Endothelial cell of umbilical vein (primary cell): ENCODE measurements around the gene ASF1A.

Experiments used
- CTCF ChIP-seq, 2 donors: IDR thresholded peaks; 1 replicate in 1 of 2; 2 replicates in 1 of 2; pipeline ENCODE4 v1.5.1; 2011; ENCODE audit warnings: low read length in 2 of 2, mild to moderate bottlenecking in 2 of 2, moderate library complexity in 2 of 2, control low read depth in 1 of 2, inconsistent platforms in 1 of 2, low read depth in 1 of 2; ENCODE audit not compliant: insufficient read depth in 1 of 2; ENCODE audit errors: extremely low read depth in 1 of 2
- EZH2 ChIP-seq: IDR thresholded peaks from 2 replicates; pipeline ENCODE4 v1.6.1; 2012; ENCODE audit warnings: borderline replicate concordance, low read depth, mild to moderate bottlenecking, moderate library complexity, low read length, inconsistent platforms; ENCODE audit not compliant: severe bottlenecking
- FOS ChIP-seq: IDR thresholded peaks from 2 replicates; pipeline ENCODE4 v1.6.1; 2011; ENCODE audit warnings: mild to moderate bottlenecking, low read length, moderate library complexity, borderline replicate concordance; ENCODE audit not compliant: insufficient read depth
- JUN ChIP-seq: IDR thresholded peaks from 2 replicates; pipeline ENCODE4 v1.6.1; 2011; ENCODE audit warnings: borderline replicate concordance, low read depth; ENCODE audit not compliant: insufficient read length, insufficient read depth
- MAX ChIP-seq: IDR thresholded peaks from 2 replicates; pipeline ENCODE4 v1.6.1; 2011; ENCODE audit not compliant: insufficient read depth, insufficient read length
- POLR2A ChIP-seq: IDR thresholded peaks from 2 replicates; pipeline ENCODE4 v1.6.1; 2012; ENCODE audit warnings: low read depth, mild to moderate bottlenecking, control low read depth, low read length
- POLR2AphosphoS5 ChIP-seq: IDR thresholded peaks from 2 replicates; pipeline ENCODE4 v1.6.1; 2012; ENCODE audit warnings: low read depth, mild to moderate bottlenecking, control low read depth, low read length, moderate library complexity; ENCODE audit not compliant: insufficient read depth

GRCh38 chr6:118923035-118923434 lies 29.1 kb downstream of the ASF1A start:
- TF ChIP-seq POLR2AphosphoS5 (no peak), POLR2A (no peak), CTCF (IDR thresholded peaks at IDR 0.05; ENCODE audit: extremely low read depth in 1 of 2, insufficient read depth in 1 of 2, low read depth in 1 of 2, low read length in 2 of 2) (no peak), EZH2 (no peak), JUN (no peak), MAX (no peak), FOS (no peak)
